Bronchial epithelial cell (primary cell): Measurements from ENCODE around the gene KIF14. TPM values are rescaled to one million over a fixed set of nuclear protein-coding genes. Genes with fewer than 3 reads are reported as not detected.

Experiments
- DNase-seq: peaks from one replicate; pipeline ENCODE4 v3.0.0-alpha.2; 2010; ENCODE audit warnings: low read depth
- FAIRE-seq: peaks from 2 replicates; lab custom pipeline; 2011; peaks lifted over from hg19 to GRCh38; lab: Jason Lieb, UNC
- H3K27me3 ChIP-seq: 2 replicates; pipeline ENCODE4 v1.5.1; 2011; ENCODE audit warnings: low read length; ENCODE audit not compliant: control insufficient read depth, insufficient read depth
- H3K36me3 ChIP-seq: 2 replicates; pipeline ENCODE4 v1.5.1; 2011; ENCODE audit warnings: low read length; ENCODE audit not compliant: control insufficient read depth, insufficient read depth
- H3K4me3 ChIP-seq: 2 replicates; pipeline ENCODE4 v1.5.1; 2011; ENCODE audit warnings: mild to moderate bottlenecking, low read depth, low read length, control low read depth
- CTCF ChIP-seq: IDR thresholded peaks from 2 replicates; pipeline ENCODE4 v1.5.1; 2011; ENCODE audit warnings: mild to moderate bottlenecking, moderate library complexity, low read length, control low read depth, inconsistent platforms; ENCODE audit not compliant: insufficient read depth, severe bottlenecking
- total RNA-seq: library from RNA; depleted of rRNA; stranded (reverse); fragments of >200 nt; gene quantifications from 2 replicates; pipeline ENCODE4 v1.2.1, GENCODE V29; 2014

The KIF14 gene
- 0.51 and 0.79 TPM in 2 replicates for total RNA-seq

GRCh38 chr1:200620273-200621131, at the start of gene KIF14:
TSS of gene KIF14 (minus strand) at chr1:200620751. CDS start at chr1:200618723, 2,028 bp downstream.
- DNase-seq: peak; percentile 81
- Histone ChIP-seq H3K4me3 (peak within 1 kb of the TSS; percentile 65), H3K27me3 (no peaks in the 10 kb centered on the region), H3K36me3 (no peaks in the 10 kb centered on the region)
- FAIRE-seq: no peak
- no peak for TF ChIP-seq CTCF

GRCh38 chr1:200669314-200670241, 49.0 kb upstream of the KIF14 start, which contains the start of gene DDX59:
TSS of gene DDX59 (minus strand) at chr1:200669907. CDS start at chr1:200666740, 3,167 bp downstream.
- Histone ChIP-seq H3K27me3 (no peaks in the 10 kb centered on the region), H3K4me3 (peak within 1 kb of the TSS; percentile 51), H3K36me3 (no peaks in the 10 kb centered on the region)
- FAIRE-seq (no peak), DNase-seq (peak; percentile 90)
- no peak for TF ChIP-seq CTCF

- FAIRE-seq: no peak
- no peak for DNase-seq
- no peak for TF ChIP-seq CTCF
- Histone ChIP-seq H3K36me3 (no peaks in the 10 kb centered on the region), H3K4me3 (peak overlapping the region; percentile 51), H3K27me3 (no peaks in the 10 kb centered on the region)
Observed at GRCh38 chr1:200668514-200669313, 48.2 kb upstream of the KIF14 start.

- Histone ChIP-seq H3K36me3 (peaks cover 1% of the 10 kb centered on the region), H3K27me3 (no peaks in the 10 kb centered on the region), H3K4me3 (no peak overlapping the region)
- DNase-seq (no peak), FAIRE-seq (no peak)
- no peak for TF ChIP-seq CTCF
Observed at GRCh38 chr1:200666309-200666708, 45.8 kb upstream of the KIF14 start.

- Histone ChIP-seq H3K27me3 (no peaks in the 10 kb centered on the region), H3K36me3 (peaks cover 1% of the 10 kb centered on the region), H3K4me3 (no peak overlapping the region)
- no peak for TF ChIP-seq CTCF
- DNase-seq: no peak
- FAIRE-seq: no peak
Observed at GRCh38 chr1:200665861-200666260, 45.3 kb upstream of the KIF14 start.
